H9 (cell line): ENCODE measurements around the gene ANKRD27. TPM values are rescaled to one million over a fixed set of nuclear protein-coding genes. Genes with fewer than 3 reads are reported as not detected.

ENCODE experiments used
- DNase-seq: peaks from one replicate; pipeline ENCODE4 v3.0.0-alpha.2; 2017
- H2AFZ ChIP-seq: one replicate; pipeline ENCODE4 v1.6.1; 2013; ENCODE audit warnings: mild to moderate bottlenecking, low read length, control low read depth, moderate library complexity
- H2AK5ac ChIP-seq: 2 replicates; pipeline ENCODE4 v1.6.1; 2013; ENCODE audit warnings: low read length, control low read depth, mixed read lengths; ENCODE audit not compliant: insufficient read length
- H2BK120ac ChIP-seq: one replicate; pipeline ENCODE4 v1.6.1; 2013; ENCODE audit warnings: low read depth, mild to moderate bottlenecking, low read length, control low read depth, inconsistent platforms; ENCODE audit not compliant: poor library complexity, severe bottlenecking
- H2BK12ac ChIP-seq: 2 replicates; pipeline ENCODE4 v1.6.1; 2013; ENCODE audit warnings: low read length, control low read depth, mixed read lengths, low read depth; ENCODE audit not compliant: insufficient read length
- H2BK15ac ChIP-seq: 2 replicates; pipeline ENCODE4 v1.6.1; 2013; ENCODE audit warnings: low read depth, low read length, control low read depth
- H2BK20ac ChIP-seq: one replicate; pipeline ENCODE4 v1.6.1; 2013; ENCODE audit warnings: low read depth, mild to moderate bottlenecking, low read length, control low read depth, inconsistent platforms; ENCODE audit not compliant: poor library complexity, severe bottlenecking
- H2BK5ac ChIP-seq: 2 replicates; pipeline ENCODE4 v1.6.1; 2013; ENCODE audit warnings: low read length, control low read depth, mixed read lengths; ENCODE audit not compliant: insufficient read length
- H3K14ac ChIP-seq: 2 replicates; pipeline ENCODE4 v1.6.1; 2013; ENCODE audit warnings: low read length, control low read depth; ENCODE audit not compliant: insufficient read depth
- H3K18ac ChIP-seq: 2 replicates; pipeline ENCODE4 v1.6.1; 2013; ENCODE audit warnings: low read depth, mild to moderate bottlenecking, mixed read lengths, low read length, control low read depth; ENCODE audit not compliant: insufficient read length
- H3K23ac ChIP-seq: 2 replicates; pipeline ENCODE4 v1.6.1; 2013; ENCODE audit warnings: low read length, control low read depth, mixed read lengths, low read depth; ENCODE audit not compliant: insufficient read length
- H3K23me2 ChIP-seq: 2 replicates; pipeline ENCODE4 v1.6.1; 2013; ENCODE audit warnings: low read depth, mild to moderate bottlenecking, mixed read lengths, low read length, control low read depth; ENCODE audit not compliant: insufficient read length, poor library complexity, severe bottlenecking
- H3K27ac ChIP-seq: 2 replicates; pipeline ENCODE4 v1.5.1; 2013; ENCODE audit warnings: low read length, control low read depth, mixed read lengths, low read depth; ENCODE audit not compliant: insufficient read length
- H3K27me3 ChIP-seq: 2 replicates; pipeline ENCODE4 v1.6.1; 2013; ENCODE audit warnings: low read length, control low read depth, inconsistent platforms; ENCODE audit not compliant: insufficient read depth
- H3K4ac ChIP-seq: 2 replicates; pipeline ENCODE4 v1.6.1; 2013; ENCODE audit warnings: low read depth, mild to moderate bottlenecking, control low read depth, inconsistent platforms, low read length, moderate library complexity
- H3K4me1 ChIP-seq: 2 replicates; pipeline ENCODE4 v1.6.1; 2013; ENCODE audit warnings: low read length, control low read depth, inconsistent platforms; ENCODE audit not compliant: insufficient read depth
- H3K4me2 ChIP-seq: 2 replicates; pipeline ENCODE4 v1.6.1; 2013; ENCODE audit warnings: low read length, control low read depth, mixed read lengths; ENCODE audit not compliant: insufficient read length, insufficient read depth
- H3K56ac ChIP-seq: 2 replicates; pipeline ENCODE4 v1.6.1; 2013; ENCODE audit warnings: low read depth, mild to moderate bottlenecking, mixed read lengths, low read length, control low read depth; ENCODE audit not compliant: insufficient read length
- H3K79me1 ChIP-seq: 2 replicates; pipeline ENCODE4 v1.6.1; 2013; ENCODE audit warnings: low read depth, mild to moderate bottlenecking, moderate library complexity, low read length, control low read depth, inconsistent platforms; ENCODE audit not compliant: insufficient read depth, poor library complexity, severe bottlenecking
- H3K79me2 ChIP-seq: 2 replicates; pipeline ENCODE4 v1.6.1; 2013; ENCODE audit warnings: low read length, control low read depth, inconsistent platforms; ENCODE audit not compliant: insufficient read depth
- H3K9ac ChIP-seq: 2 replicates; pipeline ENCODE4 v1.6.1; 2013; ENCODE audit warnings: low read length, control low read depth, mixed read lengths; ENCODE audit not compliant: insufficient read length; ENCODE audit errors: extremely low read depth
- H3K9me3 ChIP-seq: one replicate; pipeline ENCODE4 v1.6.1; 2013; ENCODE audit warnings: low read depth, low read length, inconsistent platforms; ENCODE audit not compliant: control insufficient read depth
- H3T11ph ChIP-seq: one replicate; pipeline ENCODE4 v1.6.1; 2013; ENCODE audit warnings: mild to moderate bottlenecking, low read length, control low read depth, inconsistent platforms
- H4K20me1 ChIP-seq: one replicate; pipeline ENCODE4 v1.6.1; 2013; ENCODE audit not compliant: control insufficient read depth, insufficient read length, insufficient read depth
- H4K5ac ChIP-seq: 2 replicates; pipeline ENCODE4 v1.6.1; 2013; ENCODE audit warnings: low read depth, mild to moderate bottlenecking, mixed read lengths, low read length, control low read depth; ENCODE audit not compliant: insufficient read length
- H4K8ac ChIP-seq: replicated peaks from 2 replicates; pipeline ENCODE4 v1.6.1; 2013; ENCODE audit warnings: low read length, control low read depth, mixed read lengths, low read depth; ENCODE audit not compliant: insufficient read length
- H4K91ac ChIP-seq: 2 replicates; pipeline ENCODE4 v1.6.1; 2013; ENCODE audit warnings: low read depth, mild to moderate bottlenecking, moderate library complexity, mixed read lengths, low read length, control low read depth; ENCODE audit not compliant: insufficient read length
- H3K27ac Mint-ChIP-seq, 3 experiments: 2 replicates in 2 of 3; 3 replicates in 1 of 3; pipeline ENCODE4 v1.8.0; 2020 to 2021; ENCODE audit warnings: mixed read lengths in 3 of 3, mild to moderate bottlenecking in 1 of 3, moderate library complexity in 1 of 3
- H3K27me3 Mint-ChIP-seq: 2 replicates; pipeline ENCODE4 v1.8.0; 2021; ENCODE audit warnings: low read depth, mild to moderate bottlenecking, moderate library complexity, mixed read lengths
- H3K36me3 Mint-ChIP-seq, 3 experiments: 2 replicates in 2 of 3; 3 replicates in 1 of 3; pipeline ENCODE4 v1.8.0; 2020 to 2021; ENCODE audit warnings: low read depth in 3 of 3, mixed read lengths in 3 of 3; ENCODE audit not compliant: insufficient read depth in 1 of 3
- H3K4me1 Mint-ChIP-seq, 2 experiments: 2 replicates each; pipeline ENCODE4 v1.8.0; 2020; ENCODE audit warnings: mixed read lengths in 2 of 2
- H3K4me3 Mint-ChIP-seq, 2 experiments: 2 replicates in 1 of 2; 3 replicates in 1 of 2; pipeline ENCODE4 v1.8.0; 2020 to 2021; ENCODE audit warnings: mild to moderate bottlenecking in 2 of 2, mixed read lengths in 2 of 2, moderate library complexity in 1 of 2
- H3K9me3 Mint-ChIP-seq, 2 experiments: 2 replicates in 1 of 2; 3 replicates in 1 of 2; pipeline ENCODE4 v1.8.0; 2020; ENCODE audit warnings: mild to moderate bottlenecking in 2 of 2, mixed read lengths in 2 of 2, moderate library complexity in 1 of 2
- WGBS: extraction: QIAGEN DNeasy Blood & Tissue Kit; methylation state at CpG from one replicate; pipeline ENCODE4 v1.1.7; 2013; ENCODE audit warnings: missing lambda C conversion rate, low lambda C conversion rate, mixed read lengths; ENCODE audit not compliant: insufficient read length; ENCODE audit errors: extremely low coverage; 5-methylcytosine and 5-hydroxymethylcytosine counted together
- total RNA-seq: library from RNA; stranded (reverse); gene quantifications from 2 replicates; pipeline ENCODE4 v1.2.1, GENCODE V29; 2021
- TF ChIP-seq, protein P1 (sequence below): fragments of 200-600 bp; sonication (generic); conservative IDR thresholded peaks from 3 replicates; pipeline ENCODE4 v1.8.0; 2021; ENCODE audit warnings: antibody characterized with exemption, mild to moderate bottlenecking

The ANKRD27 gene
- total RNA-seq, 1 experiment from 2014 or later: 40.7 TPM

GRCh38 chr19:32599736-32600157 is 75.2 kb downstream of the ANKRD27 start:
- peaks cover 4% of the 10 kb centered on the region in 2 experiments for H3K4me1 Mint-ChIP-seq
- H3T11ph ChIP-seq: no peak overlapping the region
- no peaks in the 10 kb centered on the region for H3K27me3 Mint-ChIP-seq
- H3K9me3 ChIP-seq: no peaks in the 10 kb centered on the region
- no peaks in the 10 kb centered on the region for H3K9me3 Mint-ChIP-seq
- no peak overlapping the region for H2BK15ac ChIP-seq
- H3K27ac Mint-ChIP-seq: no peak overlapping the region
- H3K27me3 ChIP-seq: no peaks in the 10 kb centered on the region
- H3K56ac ChIP-seq: no peak overlapping the region
- H3K9ac ChIP-seq: no peak overlapping the region
- no peak overlapping the region for H3K4me2 ChIP-seq
- H3K4me1 ChIP-seq: no peaks in the 10 kb centered on the region
- H2BK5ac ChIP-seq: no peak overlapping the region
- H2BK12ac ChIP-seq: no peak overlapping the region
- no peak overlapping the region for H2BK120ac ChIP-seq
- H2AK5ac ChIP-seq: no peak overlapping the region
- H3K27ac ChIP-seq: no peak overlapping the region
- H3K14ac ChIP-seq: no peak overlapping the region
- H4K20me1 ChIP-seq: no peaks in the 10 kb centered on the region
- H3K79me2 ChIP-seq: no peaks in the 10 kb centered on the region
- DNase-seq: no peak
- no peaks in the 10 kb centered on the region for H3K23me2 ChIP-seq
- H2AFZ ChIP-seq: no peak overlapping the region
- H3K23ac ChIP-seq: no peak overlapping the region
- no peak overlapping the region for H2BK20ac ChIP-seq
- no peak overlapping the region for H3K18ac ChIP-seq
- TF ChIP-seq, protein P1, sequence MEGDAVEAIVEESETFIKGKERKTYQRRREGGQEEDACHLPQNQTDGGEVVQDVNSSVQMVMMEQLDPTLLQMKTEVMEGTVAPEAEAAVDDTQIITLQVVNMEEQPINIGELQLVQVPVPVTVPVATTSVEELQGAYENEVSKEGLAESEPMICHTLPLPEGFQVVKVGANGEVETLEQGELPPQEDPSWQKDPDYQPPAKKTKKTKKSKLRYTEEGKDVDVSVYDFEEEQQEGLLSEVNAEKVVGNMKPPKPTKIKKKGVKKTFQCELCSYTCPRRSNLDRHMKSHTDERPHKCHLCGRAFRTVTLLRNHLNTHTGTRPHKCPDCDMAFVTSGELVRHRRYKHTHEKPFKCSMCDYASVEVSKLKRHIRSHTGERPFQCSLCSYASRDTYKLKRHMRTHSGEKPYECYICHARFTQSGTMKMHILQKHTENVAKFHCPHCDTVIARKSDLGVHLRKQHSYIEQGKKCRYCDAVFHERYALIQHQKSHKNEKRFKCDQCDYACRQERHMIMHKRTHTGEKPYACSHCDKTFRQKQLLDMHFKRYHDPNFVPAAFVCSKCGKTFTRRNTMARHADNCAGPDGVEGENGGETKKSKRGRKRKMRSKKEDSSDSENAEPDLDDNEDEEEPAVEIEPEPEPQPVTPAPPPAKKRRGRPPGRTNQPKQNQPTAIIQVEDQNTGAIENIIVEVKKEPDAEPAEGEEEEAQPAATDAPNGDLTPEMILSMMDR: peak; percentile 82
- H3K36me3 Mint-ChIP-seq: peaks cover 44 to 76% (median 70%) of the 10 kb centered on the region in 3 experiments; a peak in 6 of 7 replicates
- no peak overlapping the region for H4K5ac ChIP-seq
- H3K79me1 ChIP-seq: no peaks in the 10 kb centered on the region
- no CpG with 5 or more reads among the region's 2 CpGs for WGBS
- H3K4me3 Mint-ChIP-seq: no peak overlapping the region; a peak in 1 of 5 replicates
- no peak overlapping the region for H4K91ac ChIP-seq
- no peak overlapping the region for H4K8ac ChIP-seq
- no peak overlapping the region for H3K4ac ChIP-seq
